ENCODE measurements around the gene ADAMTS2.
"Not testable (repeated sequence)": the region's sequence is repeated elsewhere in the genome, so short reads cannot be mapped to it uniquely, and the experiment has no call there.

ADAMTS2 gene

GRCh38 chr5:179217356-179217755, 127.9 kb downstream of the ADAMTS2 start:
- DNase-seq (ENCODE audit: low read depth in 2 of 2), result no peak

DNA sequence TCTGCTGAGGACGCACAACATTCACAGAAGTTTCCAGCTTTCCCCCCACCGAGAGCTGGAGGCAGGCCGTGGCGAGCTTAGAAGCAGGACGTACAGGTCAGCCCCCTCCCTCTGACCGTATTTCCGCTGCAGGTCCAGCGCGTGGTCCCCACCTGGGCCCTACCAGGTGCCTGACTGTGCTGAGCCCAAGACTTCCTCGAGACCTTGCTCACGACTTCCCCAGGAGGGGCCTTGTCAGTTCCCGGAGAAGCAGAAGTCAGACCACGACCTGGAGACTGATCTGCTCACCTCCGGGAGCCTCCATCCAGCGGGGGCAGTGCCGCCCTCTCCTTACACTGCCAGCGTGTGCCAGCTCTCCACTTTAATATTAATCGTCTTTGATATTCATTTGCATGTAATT, 128.9 kb downstream of the ADAMTS2 start:
- DNase-seq (ENCODE audit: low read depth in 2 of 2), result not testable (repeated sequence)

GRCh38 chr5:179215576-179215975, 129.7 kb downstream of the ADAMTS2 start:
- DNase-seq (ENCODE audit: low read depth in 2 of 2), result no peak

GRCh38 chr5:179214678-179215077, 130.6 kb downstream of the ADAMTS2 start:
- no peak for DNase-seq (ENCODE audit: low read depth in 2 of 2)

DNA sequence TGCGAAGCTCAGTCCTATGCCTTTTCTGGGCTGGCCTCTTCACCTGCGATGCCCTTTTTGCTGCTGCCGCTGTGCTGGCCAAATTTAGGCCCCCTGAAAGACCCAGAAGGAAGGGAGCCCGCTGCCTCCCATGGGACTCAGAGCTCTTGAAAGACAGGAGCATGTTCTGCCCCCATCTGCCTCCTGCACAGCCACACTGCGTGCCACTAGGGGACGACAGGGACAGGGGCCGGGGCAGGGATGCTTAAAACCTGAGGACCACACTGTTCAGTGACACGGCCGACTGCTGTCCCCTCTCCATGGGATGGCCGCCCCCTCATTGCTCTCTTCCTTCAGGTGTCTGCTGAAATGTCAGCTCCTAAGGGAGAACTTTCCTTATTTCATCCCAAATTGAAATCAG, 132.4 kb downstream of the ADAMTS2 start:
- no peak for DNase-seq (ENCODE audit: low read depth in 2 of 2)

DNA sequence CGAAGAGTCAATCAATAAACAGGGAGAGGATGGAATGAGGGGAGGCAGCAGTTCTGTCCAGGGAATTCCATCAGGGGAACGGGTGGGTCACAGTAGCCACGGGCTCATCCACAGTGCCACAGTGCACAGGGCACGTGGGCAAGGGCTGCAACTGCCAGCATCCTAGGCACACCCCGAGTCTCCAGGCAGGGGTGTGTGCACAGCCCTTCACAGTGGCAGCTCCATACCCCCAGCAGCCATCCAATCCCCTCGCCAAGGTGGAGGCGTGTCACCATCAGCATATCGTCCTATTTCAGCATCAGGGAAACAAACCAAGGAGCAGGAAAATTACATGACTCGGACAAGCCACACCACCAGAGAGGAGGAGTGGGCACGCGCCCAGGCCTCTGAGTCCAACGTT, 133.6 kb downstream of the ADAMTS2 start:
- no peak for DNase-seq (ENCODE audit: low read depth in 2 of 2)

GRCh38 chr5:179211068-179211467, 134.2 kb downstream of the ADAMTS2 start:
- DNase-seq (ENCODE audit: low read depth in 2 of 2), result no peak

DNA sequence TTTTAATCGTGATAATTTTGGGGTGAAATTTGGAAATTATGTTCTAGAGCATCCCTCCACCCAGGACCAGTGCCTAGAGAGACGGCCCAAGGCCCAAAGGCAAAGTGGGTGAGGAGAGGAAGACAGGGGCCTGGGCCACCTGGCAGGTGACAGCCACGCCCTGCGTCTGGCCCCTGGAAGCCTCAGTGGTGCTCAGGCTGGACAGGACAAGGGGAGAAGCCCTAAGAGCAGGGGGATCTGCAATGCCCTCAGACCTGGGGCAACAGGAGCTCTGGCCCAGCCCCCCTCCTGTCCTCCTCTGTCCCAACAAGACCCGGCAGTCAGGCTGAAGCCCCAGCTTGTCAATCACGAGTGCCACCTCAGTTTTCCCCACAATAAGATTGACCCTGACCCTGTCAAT, 134.8 kb downstream of the ADAMTS2 start:
- no peak for DNase-seq (ENCODE audit: low read depth in 2 of 2)

DNA sequence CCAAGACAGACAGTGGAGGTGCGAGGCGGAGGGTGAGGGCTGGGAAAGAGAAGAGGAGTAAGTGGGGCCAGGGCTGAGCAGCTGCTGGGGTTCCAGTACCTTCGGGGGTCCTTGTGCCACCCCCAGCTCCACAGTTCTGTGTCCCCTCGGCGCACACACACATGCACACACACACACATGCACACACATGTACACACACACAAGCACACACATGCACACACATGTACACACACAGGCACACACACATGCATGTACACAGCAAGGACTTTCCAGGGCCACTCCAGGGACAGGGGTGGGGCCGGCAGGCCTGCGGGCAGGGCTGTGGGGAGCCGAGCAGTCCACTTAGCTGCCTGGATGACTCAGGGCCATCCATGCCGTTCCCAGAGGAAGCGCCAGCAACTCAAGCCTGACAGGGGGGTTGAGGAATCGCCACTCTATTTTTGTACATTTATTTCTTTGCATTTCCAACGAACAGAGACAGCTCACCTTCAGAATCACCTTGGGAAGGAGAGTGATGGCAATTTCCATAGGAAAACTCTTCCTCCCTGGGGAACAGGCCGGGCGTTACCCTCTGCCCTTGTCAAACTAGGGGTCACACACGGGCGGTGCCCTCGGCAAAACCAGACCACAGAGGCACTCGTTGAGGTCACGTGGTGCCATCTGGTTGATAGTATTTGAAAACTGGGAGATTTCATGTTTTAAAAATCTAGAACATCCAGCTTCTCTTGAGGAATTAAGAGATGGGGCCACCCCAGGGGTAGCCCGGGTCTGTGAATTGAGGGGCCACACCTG, 135.7 kb downstream of the ADAMTS2 start:
- no peak for DNase-seq (ENCODE audit: low read depth in 2 of 2)

GRCh38 chr5:179208706-179209358, 136.4 kb downstream of the ADAMTS2 start:
- no peak for DNase-seq (ENCODE audit: low read depth in 2 of 2)

- DNase-seq (ENCODE audit: low read depth in 2 of 2), result no peak
Observed at GRCh38 chr5:179207920-179208705, 137.1 kb downstream of the ADAMTS2 start.

GRCh38 chr5:179207470-179207869, 137.8 kb downstream of the ADAMTS2 start:
- no peak for DNase-seq (ENCODE audit: low read depth in 2 of 2)

GRCh38 chr5:179206366-179206765, 138.9 kb downstream of the ADAMTS2 start:
- DNase-seq (ENCODE audit: low read depth in 2 of 2), result no peak

DNA sequence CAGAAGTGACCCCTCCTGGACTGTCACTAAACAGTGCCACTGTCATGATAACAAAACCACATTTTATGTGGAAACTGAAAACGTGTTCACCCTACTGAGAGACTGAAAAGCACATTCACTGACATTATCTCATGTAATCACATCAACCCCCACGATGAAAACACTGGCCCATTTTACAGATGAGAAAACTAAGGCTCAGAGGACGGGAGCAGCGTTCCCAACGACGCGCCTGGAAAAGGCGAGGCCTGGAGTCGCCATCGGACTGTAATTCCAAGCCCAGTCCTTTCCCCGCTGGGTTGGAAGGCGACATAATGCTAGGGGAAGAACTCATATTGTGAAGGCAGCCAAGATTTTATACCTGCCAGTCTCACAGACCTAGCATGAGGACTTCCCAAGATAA, 140.0 kb downstream of the ADAMTS2 start:
- DNase-seq (ENCODE audit: low read depth in 2 of 2), result no peak

GRCh38 chr5:179204572-179204971, 140.7 kb downstream of the ADAMTS2 start:
- no peak for DNase-seq (ENCODE audit: low read depth in 2 of 2)

DNA sequence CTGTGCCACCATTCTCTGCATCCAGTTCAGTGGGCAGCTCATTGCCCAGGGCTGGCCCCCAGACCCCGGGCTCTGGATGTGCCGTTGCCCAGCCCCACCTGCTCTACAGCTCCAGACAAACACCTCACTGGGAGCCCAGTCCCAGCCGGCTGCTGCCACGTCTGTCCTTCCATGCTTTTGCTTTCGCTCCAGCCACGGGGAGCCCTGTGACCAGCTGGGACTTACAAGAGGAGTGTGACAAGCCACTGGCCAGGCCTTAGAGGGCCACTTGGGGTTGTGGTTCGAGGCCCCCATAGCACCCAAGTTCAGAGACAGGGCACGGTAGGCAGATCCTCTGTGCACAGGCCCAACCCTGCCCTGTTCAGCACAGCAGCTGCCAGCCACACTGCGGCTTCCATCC, 142.0 kb downstream of the ADAMTS2 start:
- no peak for DNase-seq (ENCODE audit: low read depth in 2 of 2)

DNA sequence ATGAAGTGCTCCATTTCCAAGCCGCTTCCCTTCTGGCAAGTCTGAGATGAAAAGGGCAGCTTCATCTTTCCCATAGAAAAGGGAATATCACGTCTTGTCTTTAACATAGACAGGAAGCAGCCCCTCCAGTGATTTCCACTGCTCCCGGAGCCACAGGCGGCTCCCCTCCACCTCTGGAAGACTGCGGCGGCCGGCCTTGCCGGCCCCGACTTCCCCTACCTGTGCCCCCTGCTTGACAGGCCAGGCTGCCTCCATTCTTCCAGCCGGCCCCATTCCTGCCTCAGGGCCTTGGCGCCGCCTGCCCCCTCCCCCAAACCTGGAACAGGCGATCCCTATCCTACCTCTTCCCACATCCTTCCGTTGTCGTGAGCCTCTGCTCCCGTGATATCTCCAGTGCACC, 143.3 kb downstream of the ADAMTS2 start:
- DNase-seq (ENCODE audit: low read depth in 2 of 2), result no peak

GRCh38 chr5:179199246-179199645, 146.0 kb downstream of the ADAMTS2 start:
- DNase-seq (ENCODE audit: low read depth in 2 of 2), result no peak

DNA sequence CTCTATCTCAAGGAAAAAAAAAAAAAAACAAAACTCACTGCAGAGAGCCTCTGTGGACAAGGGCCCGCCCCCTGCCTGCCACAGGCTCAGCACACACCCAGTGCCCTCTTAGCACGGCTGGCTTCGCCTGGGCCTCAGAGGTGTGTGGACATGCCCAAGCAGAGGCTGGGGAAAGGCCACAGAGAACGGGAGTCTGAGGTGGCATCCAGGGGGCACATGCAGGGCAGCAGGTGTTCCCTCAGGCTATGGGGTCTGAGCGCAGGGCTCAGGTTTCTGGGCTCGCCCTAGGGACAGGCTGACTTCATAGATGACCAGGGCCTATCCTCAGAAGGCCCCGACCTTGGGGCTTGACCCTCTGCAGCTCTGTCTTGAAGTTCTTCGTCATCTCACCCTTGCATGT, 146.4 kb downstream of the ADAMTS2 start:
- DNase-seq (ENCODE audit: low read depth in 2 of 2), result no peak

DNA sequence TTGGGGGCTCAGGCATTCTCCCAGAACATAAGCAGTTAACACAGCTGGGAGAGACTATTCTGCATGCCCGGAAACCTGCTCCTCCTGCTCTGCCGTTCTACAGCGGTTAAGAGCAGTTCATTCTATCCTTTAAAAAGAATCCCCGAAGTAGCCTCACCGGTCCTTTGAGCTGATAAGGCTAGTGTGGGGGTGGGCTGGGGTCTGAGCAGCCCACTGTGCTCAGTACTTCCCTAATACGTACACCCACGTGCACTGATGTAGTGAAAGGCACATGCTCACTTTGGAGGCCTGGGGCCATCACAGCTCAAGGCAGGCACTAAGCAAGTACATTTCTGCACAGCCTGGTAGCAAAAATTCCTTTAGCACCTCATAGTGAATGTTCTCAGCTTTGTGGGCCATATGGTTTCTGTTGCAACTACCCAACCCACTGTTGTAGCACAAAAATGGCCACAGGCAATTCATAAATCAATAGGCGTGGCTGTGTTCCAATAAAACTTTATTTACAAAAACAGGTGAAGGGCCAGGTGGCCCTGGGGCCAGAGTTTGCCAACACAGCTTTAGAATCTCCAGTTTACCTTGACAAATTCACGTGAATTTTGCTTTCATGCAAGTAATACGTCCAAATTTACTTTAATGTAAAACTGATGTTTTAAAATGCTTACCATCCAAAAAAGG, 148.7 kb downstream of the ADAMTS2 start:
- no peak for DNase-seq (ENCODE audit: low read depth in 2 of 2)

DNA sequence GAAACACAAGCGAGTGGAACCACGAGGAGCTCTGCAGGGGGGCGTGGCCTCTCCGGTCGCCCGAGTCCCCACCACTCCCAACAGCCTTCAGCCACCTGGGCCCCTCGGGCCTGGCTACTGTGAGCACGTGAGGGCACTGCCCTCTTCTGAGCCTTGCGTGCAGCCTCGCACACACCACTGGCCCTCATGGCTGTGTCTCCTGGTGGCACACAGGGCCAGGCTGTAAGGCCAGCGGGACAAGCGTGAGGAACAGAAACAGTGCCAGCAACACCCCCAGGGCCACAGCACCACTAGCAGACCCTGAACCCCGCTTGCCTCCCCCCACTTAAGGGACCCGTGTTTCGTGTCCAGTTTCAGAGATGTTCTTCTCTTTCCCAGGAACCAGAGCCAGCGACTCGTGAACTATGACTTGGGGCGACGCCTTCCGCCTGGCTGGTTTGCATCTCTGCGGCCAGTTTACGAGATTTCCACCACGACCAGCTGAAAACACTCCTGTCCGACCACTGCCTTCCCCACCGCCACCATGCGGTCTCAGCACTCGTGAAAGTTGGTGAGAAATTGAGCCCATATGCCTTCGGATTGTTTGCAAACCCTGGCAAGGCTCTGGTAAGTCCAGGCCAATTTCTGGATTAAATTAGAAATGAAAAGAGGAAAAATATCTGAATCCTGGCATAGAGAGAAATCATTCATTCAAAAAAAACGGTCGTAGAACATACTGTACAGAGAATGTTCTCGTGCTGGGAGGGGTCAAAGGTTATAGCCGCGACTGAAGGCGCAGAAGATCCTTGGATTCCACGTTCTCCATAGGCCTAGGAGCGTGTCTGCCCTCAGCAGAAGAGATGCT, 149.5 kb downstream of the ADAMTS2 start:
- DNase-seq (ENCODE audit: low read depth in 2 of 2), result no peak

All from activated CD4-positive, alpha-beta T cell treated with anti-CD3 and anti-CD28 coated beads for 24 hours (primary cell).